Measurements from ENCODE around the gene GNAQ. TPM values are rescaled to one million over a fixed set of nuclear protein-coding genes. Genes with fewer than 3 reads are reported as not detected.

Gene GNAQ
- polyA plus RNA-seq, 2 of the 4 experiments (the other 2 are of a cell fraction) = 17.9 to 60.0 TPM

- Histone ChIP-seq H3K9me3 (no peaks in the 10 kb centered on the region), H3K4me1 (peaks cover 50% of the 10 kb centered on the region), H3K4me2 (peak overlapping the region; percentile 72), H3K4me3 (no peak overlapping the region), H3K27ac (peak overlapping the region; percentile 75 to 87)
- WGBS (ENCODE audit: missing lambda C conversion rate) = 5% methylated on average over 3 of the region's 3 CpGs
- FAIRE-seq (peak; percentile 88), ATAC-seq (peak; percentile 88 to 92), DNase-seq (ENCODE audit: low read depth in 1 of 2, low spot score in 1 of 2) (peak; percentile 47 to 67)
- no peak for TF ChIP-seq ZSCAN20 (CRISPR knock-in tag; IDR thresholded peaks at IDR 0.05)
- peak; percentile 31; the same call in 1 of the 2 replicates for TF ChIP-seq HOXB13 (CRISPR knock-in tag; IDR thresholded peaks at IDR 0.05; ENCODE audit: low read depth)
- TF ChIP-seq FOSL2 (IDR thresholded peaks at IDR 0.05) = peak; percentile 68
- peak; percentile 87 for TF ChIP-seq FOSL2 (CRISPR knock-in tag; IDR thresholded peaks at IDR 0.05)
- TF ChIP-seq JUNB (IDR thresholded peaks at IDR 0.05) = peak; percentile 69
- TF ChIP-seq MAFK (IDR thresholded peaks at IDR 0.05; ENCODE audit: partially characterized antibody) = peak; percentile 97
- peak; percentile 42; the same call in 1 of the 2 replicates for TF ChIP-seq NFE2L2 (conservative IDR thresholded peaks at IDR 0.05; ENCODE audit: low read length)
- TF ChIP-seq, protein P1, sequence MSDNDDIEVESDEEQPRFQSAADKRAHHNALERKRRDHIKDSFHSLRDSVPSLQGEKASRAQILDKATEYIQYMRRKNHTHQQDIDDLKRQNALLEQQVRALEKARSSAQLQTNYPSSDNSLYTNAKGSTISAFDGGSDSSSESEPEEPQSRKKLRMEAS (IDR thresholded peaks at IDR 0.05) = peak; percentile 75
- no peak for TF ChIP-seq RCOR1 (IDR thresholded peaks at IDR 0.05; ENCODE audit: low read depth, low read length)
- ChIA-PET POLR2A (interaction anchor here (0.6 to 0.7 kb wide), 2 partner anchors 153 to 160 kb away, joined by 3 to 5 read pairs; no protein-coding TSS in a partner anchor), CTCF (interaction anchor here (0.6 kb wide), 2 partner anchors 11 to 16 kb away, joined by 3 read pairs; no protein-coding TSS in a partner anchor)
These were observed 211.2 kb downstream of the GNAQ start for GRCh38 chr9:77820293-77820954.

DNA sequence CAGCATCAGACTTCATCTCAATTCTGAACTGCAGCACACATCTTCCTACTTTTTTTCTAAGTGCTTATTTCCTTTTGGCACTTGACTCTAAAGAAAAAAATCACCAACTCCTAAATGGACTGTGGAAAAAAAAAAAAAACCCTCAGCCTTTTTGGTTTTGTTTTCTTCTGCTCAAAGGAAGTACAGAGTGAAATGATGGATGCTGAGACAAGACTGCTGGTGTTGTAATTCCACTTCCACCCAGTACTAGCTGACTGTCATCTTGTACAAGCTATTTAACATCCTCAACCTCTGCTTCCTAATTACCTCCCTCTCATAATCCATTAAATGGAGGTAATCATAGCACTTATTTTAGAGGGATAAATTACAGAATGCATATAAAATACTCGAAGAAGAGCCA lies 212.0 kb downstream of the GNAQ start:
- H3K4me1 ChIP-seq = peaks cover 54% of the 10 kb centered on the region
- peak; percentile 68 to 79; a peak in 3 of 6 replicates for ATAC-seq
- H3K4me2 ChIP-seq = peak overlapping the region; percentile 72
- POLR2A ChIA-PET = interaction anchor here (0.6 to 0.7 kb wide), 2 partner anchors 154 to 161 kb away, joined by 3 to 5 read pairs; no protein-coding TSS in a partner anchor
- TF ChIP-seq JUNB (IDR thresholded peaks at IDR 0.05) = no peak
- no peak for TF ChIP-seq GATA3 (IDR thresholded peaks at IDR 0.05; ENCODE audit: borderline replicate concordance)
- no peak for TF ChIP-seq EHMT2 (IDR thresholded peaks at IDR 0.05; ENCODE audit: low read depth)
- no peak for TF ChIP-seq KDM1A (IDR thresholded peaks at IDR 0.05; ENCODE audit: low read depth)
- FAIRE-seq = peak; percentile 49
- CTCF ChIA-PET = interaction anchor here (0.6 to 0.9 kb wide), 3 partner anchors 11 to 16 kb away, joined by 3 read pairs; no protein-coding TSS in a partner anchor
- no peaks in the 10 kb centered on the region for H3K9me3 ChIP-seq
- peak in 1 of 2 experiments; percentile 29 for DNase-seq (ENCODE audit: low read depth in 1 of 2, low spot score in 1 of 2)
- H3K27ac ChIP-seq = peak overlapping the region; percentile 75 to 87
- WGBS (ENCODE audit: missing lambda C conversion rate) = 36% methylated on average over 1 of the region's 1 CpG
- H3K4me3 ChIP-seq = no peak overlapping the region

GRCh38 chr9:77817590-77818311 lies 213.9 kb downstream of the GNAQ start:
- POLR2A ChIA-PET = no interaction called here
- no peak for TF ChIP-seq CHD4 (IDR thresholded peaks at IDR 0.05; ENCODE audit: borderline replicate concordance)
- TF ChIP-seq KDM1A (IDR thresholded peaks at IDR 0.05; ENCODE audit: low read depth) = no peak
- no peak for TF ChIP-seq USF2 (IDR thresholded peaks at IDR 0.05)
- TF ChIP-seq RAD21 (conservative IDR thresholded peaks at IDR 0.05 in 1 of 2, IDR thresholded peaks at IDR 0.05 in 1 of 2) = no peak
- no peak for TF ChIP-seq BCL3 (IDR thresholded peaks at IDR 0.05)
- TF ChIP-seq ZSCAN20 (CRISPR knock-in tag; IDR thresholded peaks at IDR 0.05) = no peak
- no peak for TF ChIP-seq JUN (IDR thresholded peaks at IDR 0.05)
- TF ChIP-seq FOSB (CRISPR knock-in tag; IDR thresholded peaks at IDR 0.05) = no peak
- no peak for TF ChIP-seq ZFP36 (IDR thresholded peaks at IDR 0.05; ENCODE audit: borderline replicate concordance, partially characterized antibody)
- no peak for TF ChIP-seq JUNB (IDR thresholded peaks at IDR 0.05)
- TF ChIP-seq HOXB5 (CRISPR knock-in tag; IDR thresholded peaks at IDR 0.05) = no peak
- TF ChIP-seq NR3C1 (IDR thresholded peaks at IDR 0.05) = no peak
- 91% methylated on average over 7 of the region's 7 CpGs for WGBS (ENCODE audit: missing lambda C conversion rate)
- Histone ChIP-seq H3K27ac (no peak overlapping the region), H3K4me2 (no peak overlapping the region), H3K4me3 (no peak overlapping the region), H3K9me3 (no peaks in the 10 kb centered on the region), H3K4me1 (peaks cover 47% of the 10 kb centered on the region)
- no peak for DNase-seq (ENCODE audit: low read depth in 1 of 2, low spot score in 1 of 2)
- no peak for FAIRE-seq
- no peak for ATAC-seq
- CTCF ChIA-PET = interaction anchor here (0.7 to 1.6 kb wide), 6 partner anchors 9 to 621 kb away, joined by 3 to 5 read pairs (median 3); no protein-coding TSS in a partner anchor
